Karpas-422 (cell line): ENCODE measurements around the gene KLHL2. TPM values are rescaled to one million over a fixed set of nuclear protein-coding genes. Genes with fewer than 3 reads are reported as not detected.
A peak's percentile ranks its signal among the peaks of the same experiment; 100 is the strongest.
"Not testable (repeated sequence)": the region's sequence is repeated elsewhere in the genome, so short reads cannot be mapped to it uniquely, and the experiment has no call there.

ENCODE experiments used
- DNase-seq: peaks from one replicate; pipeline ENCODE4 v3.0.0-alpha.2; 2015
- H2AFZ ChIP-seq: fragments of 200-600 bp; sonication (generic); 2 replicates; pipeline ENCODE4 v1.6.1; 2014; ENCODE audit warnings: antibody characterized with exemption, low read length, mixed read lengths
- H3K27ac ChIP-seq: fragments of 200-600 bp; sonication (generic); 2 replicates; pipeline ENCODE4 v1.5.1; 2014; ENCODE audit warnings: mild to moderate bottlenecking, low read length, moderate library complexity
- H3K27me3 ChIP-seq: fragments of 200-600 bp; sonication (generic); 2 replicates; pipeline ENCODE4 v1.6.1; 2014; ENCODE audit warnings: low read length, mixed read lengths
- H3K36me3 ChIP-seq: fragments of 200-600 bp; sonication (generic); 2 replicates; pipeline ENCODE4 v1.6.1; 2014; ENCODE audit warnings: low read length, mixed read lengths; ENCODE audit not compliant: insufficient read depth
- H3K4me1 ChIP-seq: fragments of 200-600 bp; sonication (generic); 2 replicates; pipeline ENCODE4 v1.6.1; 2014; ENCODE audit warnings: mild to moderate bottlenecking, low read length, mixed read lengths
- H3K4me2 ChIP-seq: fragments of 200-600 bp; sonication (generic); 2 replicates; pipeline ENCODE4 v1.6.1; 2014; ENCODE audit warnings: low read length, low read depth, mild to moderate bottlenecking; ENCODE audit not compliant: poor library complexity, severe bottlenecking
- H3K4me3 ChIP-seq: fragments of 200-600 bp; sonication (generic); 2 replicates; pipeline ENCODE4 v1.5.1; 2014; ENCODE audit warnings: mild to moderate bottlenecking, antibody characterized with exemption, low read length, mixed read lengths
- H3K79me2 ChIP-seq: fragments of 200-600 bp; sonication (generic); 2 replicates; pipeline ENCODE4 v1.6.1; 2014; ENCODE audit warnings: mild to moderate bottlenecking, low read length, mixed read lengths
- H3K9ac ChIP-seq: fragments of 200-600 bp; sonication (generic); 2 replicates; pipeline ENCODE4 v1.6.0; 2014; ENCODE audit warnings: low read length
- H3K9me2 ChIP-seq: fragments of 200-600 bp; sonication (generic), shearing (Covaris generic); replicated peaks from 2 replicates; pipeline ENCODE4 v1.6.0; 2014; ENCODE audit warnings: mild to moderate bottlenecking, low read length, moderate library complexity; ENCODE audit not compliant: insufficient read depth
- H3K9me3 ChIP-seq: fragments of 300-700, 200-600 bp; sonication (generic); 2 replicates; pipeline ENCODE4 v1.6.1; 2014; ENCODE audit warnings: low read length, mixed read lengths
- H4K20me1 ChIP-seq: fragments of 200-600 bp; sonication (generic); 2 replicates; pipeline ENCODE4 v1.6.1; 2014; ENCODE audit warnings: mild to moderate bottlenecking, antibody characterized with exemption, low read length, low read depth; ENCODE audit not compliant: insufficient read depth
- total RNA-seq: library from RNA; depleted of rRNA; stranded (reverse); fragments of >200 nt; shearing (Covaris generic); gene quantifications from 2 replicates; pipeline ENCODE4 v1.2.3, GENCODE V29; 2014; ENCODE audit warnings: low replicate concordance

The KLHL2 gene
- total RNA-seq, 1 experiment from 2014 or later = 31.5 TPM

DNA sequence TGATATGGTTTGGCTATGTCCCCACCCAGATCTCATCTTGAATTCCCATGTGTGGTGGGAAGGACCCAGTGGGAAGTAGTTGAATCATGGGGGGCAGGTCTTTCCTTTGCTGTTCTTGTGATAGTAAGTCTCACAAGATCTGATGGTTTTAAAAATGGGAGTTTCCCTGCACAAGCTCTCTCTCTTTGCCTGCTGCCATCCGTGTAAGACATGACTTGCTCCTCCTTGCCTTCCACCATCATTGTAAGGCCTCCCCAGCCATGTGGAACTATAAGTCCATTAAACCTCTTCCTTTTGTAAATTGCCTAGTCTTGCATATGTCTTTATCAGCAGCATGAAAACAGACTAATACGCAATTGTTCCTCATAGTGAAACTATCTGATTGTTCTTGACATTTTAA is 66.1 kb downstream of the KLHL2 start:
- not testable (repeated sequence) for H3K4me3 ChIP-seq
- H3K36me3 ChIP-seq = 0 out of 2 replicates have a peak, but pooled peaks cover 12% of the 10 kb centered on the region

DNA sequence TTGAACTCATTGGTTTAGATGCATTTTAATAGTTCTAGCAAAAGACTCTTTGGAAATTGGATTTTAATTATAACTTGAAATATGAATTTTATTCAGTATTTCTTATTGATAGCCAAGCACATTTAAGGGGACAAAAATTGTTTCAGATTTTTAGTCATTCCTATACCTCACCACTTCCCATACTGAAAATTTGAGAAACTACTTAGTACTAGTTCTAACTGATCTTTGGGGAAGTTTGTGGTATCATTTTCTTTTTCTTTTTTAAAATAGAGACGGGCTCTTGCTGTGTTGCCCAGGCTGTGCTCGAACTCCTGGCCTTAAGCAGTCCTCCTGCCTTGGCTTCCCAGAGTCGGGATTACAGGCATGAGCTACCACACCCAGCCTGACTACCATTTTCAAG is 68.0 kb downstream of the KLHL2 start:
- Histone ChIP-seq H3K36me3 (peaks cover 14% of the 10 kb centered on the region; the same call in 1 of the 2 replicates), H3K79me2 (peaks cover 37% of the 10 kb centered on the region)
- not testable (repeated sequence) for H3K4me3 ChIP-seq, H4K20me1 ChIP-seq, H2AFZ ChIP-seq, H3K27me3 ChIP-seq, H3K9me2 ChIP-seq, DNase-seq, H3K9me3 ChIP-seq, H3K4me2 ChIP-seq, H3K27ac ChIP-seq, H3K4me1 ChIP-seq, H3K9ac ChIP-seq

More for the DNA sequence above, 66.1 kb downstream of the KLHL2 start:
- H3K4me2 ChIP-seq, H3K9me3 ChIP-seq, H3K9me2 ChIP-seq, H3K4me1 ChIP-seq, H3K27ac ChIP-seq, H4K20me1 ChIP-seq, H2AFZ ChIP-seq, H3K9ac ChIP-seq, DNase-seq, H3K27me3 ChIP-seq: not testable (repeated sequence)
- H3K79me2 ChIP-seq = peaks cover 49% of the 10 kb centered on the region

DNA sequence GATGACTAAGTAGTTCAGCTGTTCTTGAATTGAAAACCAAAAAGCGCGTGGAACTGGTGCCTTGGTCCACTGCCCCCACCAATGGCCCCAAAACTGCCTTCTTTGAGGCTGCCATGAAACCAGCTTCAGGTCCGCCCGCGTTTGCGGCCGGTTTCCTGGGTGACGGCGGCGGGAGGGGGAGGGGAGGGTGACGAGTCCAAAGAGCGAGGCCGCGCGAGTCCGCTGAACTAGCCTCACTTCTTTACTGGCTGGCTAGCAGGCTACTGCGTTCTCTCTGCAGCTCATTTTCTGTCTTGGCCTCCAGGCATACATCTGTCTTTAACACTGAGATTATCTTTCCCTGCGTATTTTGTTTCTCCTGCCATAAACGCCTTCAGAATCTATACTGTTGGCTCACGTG is 72.2 kb downstream of the KLHL2 start:
- not testable (repeated sequence) for H3K9ac ChIP-seq, H3K9me2 ChIP-seq, H3K4me2 ChIP-seq, H2AFZ ChIP-seq, H4K20me1 ChIP-seq, DNase-seq, H3K4me1 ChIP-seq, H3K27ac ChIP-seq, H3K4me3 ChIP-seq, H3K9me3 ChIP-seq, H3K27me3 ChIP-seq
- peaks cover 38% of the 10 kb centered on the region for H3K79me2 ChIP-seq
- H3K36me3 ChIP-seq = peaks cover 13% of the 10 kb centered on the region

DNA sequence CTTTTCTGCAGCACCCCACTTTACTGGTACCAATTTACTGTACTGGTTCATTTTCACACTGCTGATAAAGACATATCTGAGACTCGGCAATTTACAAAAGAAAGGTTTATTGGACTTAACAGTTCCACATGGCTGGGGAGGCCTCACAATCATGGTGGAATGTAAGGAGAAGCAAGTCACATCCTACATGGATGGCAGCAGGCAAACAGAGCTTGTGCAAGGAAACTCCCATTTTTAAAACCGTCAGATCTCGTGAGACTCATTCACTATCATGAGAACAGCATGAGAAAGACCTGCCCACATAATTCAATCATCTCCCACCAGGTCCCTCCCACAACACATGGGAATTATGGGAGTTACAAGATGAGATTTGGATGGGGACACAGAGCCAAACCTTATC is 77.3 kb downstream of the KLHL2 start:
- not testable (repeated sequence) for H3K27me3 ChIP-seq, H3K4me3 ChIP-seq, DNase-seq, H3K4me2 ChIP-seq, H3K9ac ChIP-seq, H3K27ac ChIP-seq, H3K9me3 ChIP-seq, H2AFZ ChIP-seq, H4K20me1 ChIP-seq, H3K9me2 ChIP-seq
- peaks cover 13% of the 10 kb centered on the region for H3K36me3 ChIP-seq
- H3K4me1 ChIP-seq = peaks cover 25% of the 10 kb centered on the region
- peaks cover 65% of the 10 kb centered on the region for H3K79me2 ChIP-seq

DNA sequence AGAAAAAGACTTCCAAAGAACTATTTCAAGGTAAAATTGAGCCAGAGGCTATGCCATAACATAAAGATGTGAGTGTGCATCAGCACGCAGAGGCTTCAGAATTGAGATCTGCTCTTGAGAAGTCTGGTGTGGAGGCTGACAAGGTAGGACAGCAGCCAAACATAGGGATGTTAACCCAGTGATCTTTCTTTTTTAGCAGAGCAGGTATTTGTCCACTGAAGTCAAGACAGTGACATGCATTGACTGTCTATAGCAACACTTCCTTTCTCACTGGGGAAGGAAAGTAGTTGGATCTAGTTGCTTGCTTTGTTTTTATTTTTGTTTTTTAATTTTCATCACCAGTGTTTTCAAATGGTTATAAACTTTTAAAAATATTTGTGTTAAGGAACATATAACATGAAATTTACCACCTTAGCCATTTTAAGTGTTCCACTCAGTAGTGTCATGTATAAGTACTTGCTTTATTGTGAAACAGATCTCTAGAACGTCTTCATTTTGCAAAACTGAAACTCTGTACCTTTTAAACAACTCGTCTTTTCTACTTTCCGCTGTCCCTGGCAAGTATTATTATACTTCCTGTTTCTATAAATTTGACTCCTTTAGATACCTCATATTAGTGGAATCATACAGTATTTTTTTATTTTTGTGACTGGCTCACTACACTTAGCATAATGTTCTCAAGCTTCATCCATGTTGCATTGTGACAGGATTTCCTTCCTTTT is 79.4 kb downstream of the KLHL2 start:
- not testable (repeated sequence) for H3K4me3 ChIP-seq, H2AFZ ChIP-seq, H3K36me3 ChIP-seq, H4K20me1 ChIP-seq, H3K9ac ChIP-seq, DNase-seq, H3K27me3 ChIP-seq, H3K9me2 ChIP-seq, H3K9me3 ChIP-seq
- Histone ChIP-seq H3K4me1 (peaks cover 36% of the 10 kb centered on the region), H3K79me2 (peaks cover 71% of the 10 kb centered on the region), H3K27ac (peak overlapping the region; percentile 59), H3K4me2 (peak overlapping the region; percentile 45)

DNA sequence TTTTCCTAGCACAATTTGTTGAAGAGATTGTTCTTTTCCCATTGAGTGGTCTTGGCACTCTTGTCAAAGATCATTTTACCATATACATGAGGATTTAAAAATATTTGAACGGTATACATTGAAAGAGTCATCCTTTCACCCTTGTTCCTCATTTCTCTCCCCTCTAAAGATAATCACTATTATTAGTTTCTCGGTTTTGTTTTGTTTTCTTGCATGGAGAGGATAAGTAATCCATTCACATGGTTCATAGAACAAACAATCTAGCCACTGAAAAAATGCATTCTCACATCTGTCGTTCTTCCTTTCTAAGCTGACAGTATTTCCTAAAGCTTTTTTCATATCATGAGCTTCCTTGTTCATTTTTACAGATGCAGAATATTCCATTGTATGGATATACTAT is 80.9 kb downstream of the KLHL2 start:
- H3K36me3 ChIP-seq = no peaks in the 10 kb centered on the region
- H3K27me3 ChIP-seq = no peaks in the 10 kb centered on the region
- H3K4me2 ChIP-seq = no peak overlapping the region
- peaks cover 45% of the 10 kb centered on the region for H3K4me1 ChIP-seq
- H3K9me2 ChIP-seq = no peaks in the 10 kb centered on the region
- no peak overlapping the region for H3K4me3 ChIP-seq
- H3K27ac ChIP-seq = no peak overlapping the region
- no peaks in the 10 kb centered on the region for H3K9me3 ChIP-seq
- no peak overlapping the region for H3K9ac ChIP-seq
- no peak for DNase-seq
- peaks cover 74% of the 10 kb centered on the region for H3K79me2 ChIP-seq
- H4K20me1 ChIP-seq = no peaks in the 10 kb centered on the region
- H2AFZ ChIP-seq = no peak overlapping the region

DNA sequence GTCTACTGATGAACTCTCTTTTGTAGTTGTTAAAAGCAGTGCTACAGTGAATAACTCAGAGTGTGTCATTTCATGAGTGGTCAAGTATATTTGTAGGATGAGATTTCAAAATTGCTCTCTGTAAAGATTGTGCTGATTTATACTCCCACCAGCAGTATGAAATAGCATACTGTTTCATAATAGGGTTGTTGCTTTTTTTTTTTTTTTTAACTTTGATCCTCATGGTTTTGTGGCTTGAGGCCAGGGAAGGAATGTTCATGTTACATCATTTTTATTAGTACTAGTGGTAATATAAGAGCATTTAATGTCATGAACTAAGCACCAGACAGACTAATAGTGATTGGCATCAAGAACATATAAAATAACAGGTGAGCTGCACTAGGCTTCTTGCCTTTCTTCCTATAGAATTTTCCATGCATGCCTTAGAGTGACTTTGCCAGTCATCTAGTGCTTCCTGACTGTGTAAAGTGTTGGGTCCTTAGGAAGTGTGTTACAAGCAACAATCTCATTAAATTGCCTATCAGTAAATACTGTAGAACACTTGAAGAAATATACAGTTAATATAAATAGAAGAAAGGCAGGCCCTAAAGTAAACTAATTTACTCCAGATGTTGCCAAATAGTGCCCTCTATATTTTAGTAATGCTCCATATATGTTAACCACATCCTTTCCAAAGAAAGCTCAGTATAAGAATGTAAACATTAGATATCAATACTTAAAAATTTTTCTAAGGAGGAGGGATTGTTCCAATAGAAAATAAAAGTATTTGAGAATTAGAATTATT is 81.5 kb downstream of the KLHL2 start:
- Histone ChIP-seq H3K27me3 (no peaks in the 10 kb centered on the region), H2AFZ (no peak overlapping the region), H3K9me3 (no peaks in the 10 kb centered on the region), H3K9ac (no peak overlapping the region), H3K9me2 (no peaks in the 10 kb centered on the region), H3K27ac (no peak overlapping the region), H4K20me1 (no peaks in the 10 kb centered on the region), H3K4me2 (no peak overlapping the region), H3K4me3 (no peak overlapping the region), H3K4me1 (peaks cover 51% of the 10 kb centered on the region), H3K36me3 (no peaks in the 10 kb centered on the region), H3K79me2 (peaks cover 72% of the 10 kb centered on the region)
- DNase-seq = no peak

DNA sequence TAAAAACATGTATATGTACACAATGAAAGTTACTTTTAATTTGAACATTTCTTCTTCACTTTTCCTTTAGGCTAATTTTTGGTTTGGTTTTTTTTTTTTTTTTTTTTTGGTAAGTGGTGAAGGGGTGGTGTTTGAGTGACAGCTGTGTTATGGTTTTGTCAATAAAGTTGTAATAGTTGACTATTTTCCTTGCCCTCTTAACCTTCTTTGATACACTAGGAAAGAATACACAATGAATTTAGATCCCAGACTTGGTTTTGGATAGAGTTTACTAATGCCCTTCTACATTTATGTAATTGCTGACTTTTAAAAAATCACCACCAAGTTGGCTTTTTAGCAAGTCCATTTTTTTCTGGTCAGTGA is 82.0 kb downstream of the KLHL2 start:
- Histone ChIP-seq H3K4me1 (peaks cover 56% of the 10 kb centered on the region), H3K36me3 (no peaks in the 10 kb centered on the region), H3K27ac (no peak overlapping the region), H3K4me2 (no peak overlapping the region), H3K4me3 (no peak overlapping the region), H3K27me3 (no peaks in the 10 kb centered on the region), H2AFZ (no peak overlapping the region), H3K9me2 (no peaks in the 10 kb centered on the region), H3K79me2 (peaks cover 76% of the 10 kb centered on the region), H4K20me1 (no peaks in the 10 kb centered on the region), H3K9ac (no peak overlapping the region), H3K9me3 (no peaks in the 10 kb centered on the region)
- DNase-seq = no peak
